Testis (tissue), 3 donors: Measurements from ENCODE around the gene TNFRSF14. TPM values are rescaled to one million over a fixed set of nuclear protein-coding genes. Genes with fewer than 3 reads are reported as not detected.
"Not testable (repeated sequence)": the region's sequence is repeated elsewhere in the genome, so short reads cannot be mapped to it uniquely, and the experiment has no call there.

Source experiments
- DNase-seq: peaks from one replicate; pipeline ENCODE4 v3.0.0-alpha.2; 2019
- H3K27ac ChIP-seq, 2 donors: fragments of 200-600 bp; sonication (generic); one replicate each; pipeline ENCODE4 v1.5.1; 2019
- H3K27me3 ChIP-seq: fragments of 200-600 bp; sonication (generic); one replicate; pipeline ENCODE4 v1.5.1; 2019
- H3K36me3 ChIP-seq: fragments of 200-600 bp; sonication (generic); one replicate; pipeline ENCODE4 v1.5.1; 2017; ENCODE audit warnings: low read depth; ENCODE audit errors: missing control alignments
- H3K4me1 ChIP-seq: fragments of 200-600 bp; sonication (generic); one replicate; pipeline ENCODE4 v1.5.1; 2019
- H3K4me3 ChIP-seq, 2 donors: fragments of 200-600 bp; sonication (generic); one replicate each; pipeline ENCODE4 v1.5.1; 2017 to 2019
- H3K9me3 ChIP-seq: fragments of 200-600 bp; sonication (generic); one replicate; pipeline ENCODE4 v1.5.1; 2017
- CTCF ChIP-seq, 3 experiments: fragments of 450-650 bp in 2 of 3; fragments of 200-600 bp in 1 of 3; sonication (generic) in 1 of 3; IDR thresholded peaks; one replicate each; pipeline ENCODE4 v1.5.1; 2016 to 2019; ENCODE audit warnings: antibody characterized with exemption in 3 of 3, mild to moderate bottlenecking in 2 of 3, moderate library complexity in 1 of 3
- POLR2A ChIP-seq: fragments of 450-650 bp; IDR thresholded peaks from one replicate; pipeline ENCODE4 v1.6.1; 2017; ENCODE audit warnings: antibody characterized with exemption, mild to moderate bottlenecking, moderate library complexity
- WGBS, 2 donors: methylation state at CpG; one replicate each; pipeline ENCODE4 v1.1.5; 2018; 5-methylcytosine and 5-hydroxymethylcytosine counted together
- intact Hi-C: fragments of 100-400 bp; cut with DNase I; formaldehyde crosslinking; loops from one replicate; pipeline ENCODE4 v1.15.1; 2023; ENCODE audit warnings: low total_unique reads
- polyA plus RNA-seq: library from polyadenylated mRNA; stranded (reverse); fragments of 350-450 nt; fragmentation: Illumina TruSeq; extraction: RNeasy Lipid Tissue Mini Kit (QIAGEN cat#74804); gene quantifications from one replicate; pipeline ENCODE4 v1.2.3, GENCODE V29; 2014; ENCODE audit warnings: low read depth, low replicate concordance; ENCODE audit not compliant: insufficient read depth
- total RNA-seq, 2 donors: library from RNA; depleted of rRNA; stranded (reverse); fragments of >200 nt; gene quantifications; one replicate each; pipeline ENCODE4 v1.2.3, GENCODE V29; 2016

Gene TNFRSF14
- total and polyA plus RNA-seq, 3 donors from 2014 or later, result 26.0 to 45.1 (median 39.0) TPM

DNA sequence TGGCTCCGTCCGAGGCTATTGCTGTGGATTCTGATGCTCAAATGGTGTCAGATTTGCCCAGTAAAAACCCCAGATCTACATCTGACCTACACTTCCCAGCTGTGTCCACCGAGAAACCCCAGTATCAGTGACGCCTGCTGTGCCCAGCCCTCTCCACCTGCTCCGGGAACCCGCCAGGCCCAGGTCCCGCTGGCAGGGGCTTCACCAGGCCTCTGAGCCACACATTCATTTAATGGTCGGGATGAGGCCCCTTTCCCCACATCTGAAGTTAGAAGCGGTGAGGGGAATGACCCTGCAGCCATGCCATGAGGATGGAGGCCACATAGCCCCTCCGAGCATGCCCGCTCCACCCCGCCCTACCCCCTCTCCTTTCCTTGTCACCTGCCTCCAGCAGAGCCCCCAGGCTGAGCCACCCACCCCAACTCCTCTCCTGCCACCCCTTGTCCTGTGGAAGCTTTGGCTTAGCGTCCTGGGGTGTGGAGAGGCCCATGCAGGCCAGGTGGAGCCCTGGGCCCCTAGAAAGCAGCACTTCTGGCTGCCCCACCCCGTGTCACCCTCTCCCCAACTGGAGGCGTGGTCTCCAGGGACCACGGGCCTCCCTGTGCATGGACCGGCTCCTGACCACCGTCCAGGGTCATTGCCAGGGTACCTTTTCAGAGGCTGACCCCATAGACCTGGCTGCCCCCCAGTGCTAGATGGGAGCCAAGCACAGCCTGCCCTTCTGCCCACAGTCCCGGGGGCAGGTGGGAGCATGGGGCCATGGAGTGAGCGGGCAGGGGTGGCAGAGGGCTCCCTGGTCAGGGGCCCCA is 8.0 kb downstream of the TNFRSF14 start:
- H3K4me1 ChIP-seq, result no peaks in the 10 kb centered on the region
- no peak overlapping the region for H3K4me3 ChIP-seq
- H3K36me3 ChIP-seq, result no peaks in the 10 kb centered on the region
- no peaks in the 10 kb centered on the region for H3K9me3 ChIP-seq
- no peak overlapping the region for H3K27ac ChIP-seq
- intact Hi-C loops, result no loop called here
- no peaks in the 10 kb centered on the region for H3K27me3 ChIP-seq
- WGBS, 2 donors, result 83 to 88% methylated on average over 9 to 20 of the region's 20 CpGs
- no peak for TF ChIP-seq POLR2A
- TF ChIP-seq CTCF (IDR thresholded peaks at IDR 0.05), result no peak
- no peak for DNase-seq

- no peak overlapping the region for H3K4me3 ChIP-seq
- no peaks in the 10 kb centered on the region for H3K9me3 ChIP-seq
- no peaks in the 10 kb centered on the region for H3K27me3 ChIP-seq
- H3K4me1 ChIP-seq, result no peaks in the 10 kb centered on the region
- 52 to 65% methylated on average over 10 to 14 of the region's 14 CpGs for WGBS, 2 donors
- no peaks in the 10 kb centered on the region for H3K36me3 ChIP-seq
- no peak for DNase-seq
- TF ChIP-seq CTCF (IDR thresholded peaks at IDR 0.05), result no peak
- no peak for TF ChIP-seq POLR2A
- intact Hi-C loops, result no loop called here
- no peak overlapping the region for H3K27ac ChIP-seq
Observed at GRCh38 chr1:2564815-2565374, 8.7 kb downstream of the TNFRSF14 start.

DNA sequence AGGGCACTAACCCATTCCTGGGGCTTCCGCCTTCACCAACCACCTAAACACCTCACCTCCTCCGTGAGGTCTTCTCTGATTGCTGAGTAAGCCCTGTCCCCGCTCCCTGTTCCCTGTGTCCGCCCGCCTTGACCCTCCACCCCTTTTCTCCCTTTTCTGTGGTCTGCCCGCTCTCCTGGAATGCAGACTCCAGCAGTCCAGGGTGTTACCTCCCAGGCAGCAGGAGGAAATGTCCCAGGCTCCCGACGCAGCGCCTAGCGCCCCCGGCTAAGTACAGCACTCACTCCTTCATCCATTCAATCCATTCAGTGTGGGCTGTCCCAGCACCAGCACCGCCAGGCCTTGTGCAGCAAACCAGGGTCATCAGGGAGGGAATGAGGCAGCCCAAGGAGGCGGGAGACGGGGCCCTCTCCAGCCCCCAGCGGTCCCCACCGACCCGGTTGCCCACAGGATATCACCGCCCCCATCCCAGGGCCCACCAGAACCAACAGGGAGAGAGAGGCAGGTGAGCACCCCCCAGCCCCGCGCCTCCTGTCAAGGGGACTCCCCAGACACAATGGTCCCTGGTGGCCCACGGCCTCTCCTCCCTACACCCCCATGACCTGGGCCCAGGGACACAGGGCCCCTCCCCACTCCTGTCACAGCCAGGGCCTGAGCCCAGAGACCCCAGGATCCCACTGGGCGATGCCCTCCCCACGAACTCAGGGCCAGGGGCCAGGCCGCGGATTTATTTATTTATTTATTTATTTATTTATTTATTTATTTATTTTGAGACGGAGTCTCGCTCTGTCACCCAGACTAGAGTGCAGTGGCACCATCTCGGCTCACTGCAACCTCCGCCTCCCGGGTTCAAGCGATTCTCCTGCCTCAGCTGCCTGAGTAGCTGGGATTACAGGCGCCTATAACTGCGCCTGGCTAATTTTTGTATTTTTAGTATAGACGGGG is 10.2 kb downstream of the TNFRSF14 start:
- no peak for DNase-seq
- Histone ChIP-seq H3K27me3 (no peaks in the 10 kb centered on the region), H3K4me3 (no peak overlapping the region), H3K4me1 (no peaks in the 10 kb centered on the region), H3K27ac (no peak overlapping the region), H3K36me3 (no peaks in the 10 kb centered on the region), H3K9me3 (no peaks in the 10 kb centered on the region)
- TF ChIP-seq POLR2A (no peak), CTCF (IDR thresholded peaks at IDR 0.05) (no peak)
- intact Hi-C loops, result no loop called here
- WGBS, 2 donors, result 77 to 83% methylated on average over 27 to 34 of the region's 34 CpGs

GRCh38 chr1:2567083-2567679 is 11.0 kb downstream of the TNFRSF14 start:
- no peak for DNase-seq
- H3K4me1 ChIP-seq, result no peaks in the 10 kb centered on the region
- H3K4me3 ChIP-seq, result no peak overlapping the region
- 72 to 79% methylated on average over 2 to 16 of the region's 16 CpGs for WGBS, 2 donors
- TF ChIP-seq POLR2A (no peak), CTCF (IDR thresholded peaks at IDR 0.05) (no peak)
- H3K27ac ChIP-seq, result no peak overlapping the region
- no peaks in the 10 kb centered on the region for H3K36me3 ChIP-seq
- H3K27me3 ChIP-seq, result no peaks in the 10 kb centered on the region
- H3K9me3 ChIP-seq, result no peaks in the 10 kb centered on the region
- intact Hi-C loops, result no loop called here

GRCh38 chr1:2568187-2568816 is 12.1 kb downstream of the TNFRSF14 start:
- H3K36me3 ChIP-seq, DNase-seq, intact Hi-C loops, H3K4me1 ChIP-seq, H3K4me3 ChIP-seq, H3K27ac ChIP-seq, H3K27me3 ChIP-seq, H3K9me3 ChIP-seq: not testable (repeated sequence)
- WGBS, 2 donors, result 48 to 59% methylated on average over 5 to 8 of the region's 17 CpGs
